ENCODE data around the gene FLVCR2. TPM values are rescaled to one million over a fixed set of nuclear protein-coding genes. Genes with fewer than 3 reads are reported as not detected.
"Not testable (repeated sequence)": the region's sequence is repeated elsewhere in the genome, so short reads cannot be mapped to it uniquely, and the experiment has no call there.

Gene FLVCR2
- total and polyA plus RNA-seq, 4 experiments from 2014 or later: 1.9 to 4.1 (median 3.2) TPM

DNA sequence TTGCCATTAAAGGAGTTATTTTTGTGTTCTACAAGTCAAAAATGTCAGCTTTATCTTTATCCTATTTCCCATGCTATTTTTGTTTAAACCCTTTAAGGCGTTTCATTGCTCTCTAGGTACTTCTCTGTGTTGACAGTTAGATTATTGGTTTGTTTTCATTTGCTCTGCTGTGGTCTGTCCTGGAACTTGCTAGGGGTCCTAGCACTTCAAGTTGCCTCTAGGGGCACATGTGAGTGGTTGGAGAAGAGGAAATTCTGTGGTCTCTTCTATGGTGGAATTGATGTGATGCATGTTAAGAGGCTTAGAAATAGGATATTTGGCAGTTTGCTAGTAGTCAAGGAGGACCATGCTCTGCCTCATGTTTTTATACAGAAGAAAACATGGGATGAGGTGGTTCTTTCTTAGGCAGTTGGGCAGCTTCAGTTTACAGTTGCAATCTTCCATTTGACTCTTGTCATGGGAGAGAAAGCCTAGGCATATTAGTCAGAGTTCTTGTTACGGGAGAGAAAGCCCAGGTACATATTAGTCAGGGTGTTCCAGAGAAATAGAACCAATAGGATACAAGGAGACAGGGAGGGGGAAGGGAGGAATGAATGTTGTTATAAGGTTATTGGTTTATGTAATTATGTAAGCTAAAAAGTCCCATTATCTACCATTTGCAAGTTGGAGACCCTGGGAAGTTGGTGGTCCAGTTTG lies 97.0 kb downstream of the FLVCR2 start:
- H3K27ac ChIP-seq (ENCODE audit: low read depth, low read length): no peak overlapping the region
- intact Hi-C loops (cut with micrococcal nuclease): no loop called here

DNA sequence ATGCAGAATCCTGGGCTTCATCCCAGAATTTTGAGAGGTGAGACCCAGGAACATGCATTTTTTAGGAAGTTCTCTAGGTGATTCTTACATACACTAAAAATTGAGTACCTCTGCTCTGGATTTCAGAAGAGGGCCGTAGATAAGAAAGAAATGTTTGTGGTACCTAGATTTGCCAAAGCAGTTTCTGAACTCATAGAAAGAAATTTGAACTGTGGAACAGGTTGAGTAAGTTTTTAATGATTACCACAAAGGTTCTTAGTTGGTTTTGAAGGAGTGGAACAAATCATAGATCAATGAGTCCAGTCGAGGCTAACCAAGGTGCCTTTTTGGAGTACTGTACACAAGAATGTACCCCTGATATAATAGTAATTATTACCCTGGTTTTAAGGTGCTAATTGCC lies 107.5 kb downstream of the FLVCR2 start:
- no peak for DNase-seq
- CTCF ChIA-PET (ENCODE audit: partially characterized antibody): interaction anchor here (0.5 kb wide), 1 partner anchor 1138 kb away, joined by 3 read pairs; no protein-coding TSS in a partner anchor
- Histone ChIP-seq H3K9me3 (ENCODE audit: control insufficient read depth in 1 of 2, low read length in 2 of 2) (no peaks in the 10 kb centered on the region), H3K36me3 (ENCODE audit: insufficient read depth, low read length) (peaks cover 17% of the 10 kb centered on the region), H3K4me1 (ENCODE audit: insufficient read depth, low read length) (no peaks in the 10 kb centered on the region), H3K4me3 (ENCODE audit: low read length in 2 of 2) (no peak overlapping the region), H3K27me3 (ENCODE audit: insufficient read depth, low read length) (no peaks in the 10 kb centered on the region), H3K27ac (ENCODE audit: low read depth, low read length) (no peak overlapping the region)
- H3K4me3 Mint-ChIP-seq: no peak overlapping the region
- H3K36me3 Mint-ChIP-seq: peaks cover 42 to 53% of the 10 kb centered on the region in 2 donors
- no peaks in the 10 kb centered on the region for H3K9me3 Mint-ChIP-seq
- POLR2A ChIA-PET (ENCODE audit: partially characterized antibody): no interaction called here
- no peaks in the 10 kb centered on the region for H3K27me3 Mint-ChIP-seq
- intact Hi-C loops (cut with micrococcal nuclease): no loop called here
- H3K27ac Mint-ChIP-seq: no peak overlapping the region
- H3K4me1 Mint-ChIP-seq: no peaks in the 10 kb centered on the region

More for the DNA sequence above, 97.0 kb downstream of the FLVCR2 start:
- no peaks in the 10 kb centered on the region for H3K27me3 ChIP-seq (ENCODE audit: insufficient read depth, low read length)
- POLR2A ChIA-PET (ENCODE audit: partially characterized antibody): interaction anchor here (1.0 kb wide), 1 partner anchor 15 kb away, joined by 3 read pairs; the partner anchor contains the start of genes ERG28 and TTLL5
- H3K9me3 ChIP-seq (ENCODE audit: control insufficient read depth in 1 of 2, low read length in 2 of 2): no peaks in the 10 kb centered on the region
- peaks cover 0 to 4% (median 2%) of the 10 kb centered on the region in 8 donors for H3K9me3 Mint-ChIP-seq
- peaks cover 34 to 39% of the 10 kb centered on the region in 2 donors for H3K36me3 Mint-ChIP-seq
- no peaks in the 10 kb centered on the region for H3K36me3 ChIP-seq (ENCODE audit: insufficient read depth, low read length)
- no peaks in the 10 kb centered on the region for H3K4me1 ChIP-seq (ENCODE audit: insufficient read depth, low read length)
- CTCF ChIA-PET (ENCODE audit: partially characterized antibody): interaction anchor here (3.5 kb wide), 1 partner anchor 21 kb away, joined by 15 read pairs; no protein-coding TSS in a partner anchor
- no peak overlapping the region for H3K4me3 ChIP-seq (ENCODE audit: low read length in 2 of 2)
- no peaks in the 10 kb centered on the region for H3K27me3 Mint-ChIP-seq
- H3K27ac Mint-ChIP-seq: peak overlapping the region in 1 of 7 donors; percentile 54
- peaks cover 0 to 18% (median 6%) of the 10 kb centered on the region in 4 donors for H3K4me1 Mint-ChIP-seq
- H3K4me3 Mint-ChIP-seq: no peak overlapping the region
- no peak for DNase-seq

DNA sequence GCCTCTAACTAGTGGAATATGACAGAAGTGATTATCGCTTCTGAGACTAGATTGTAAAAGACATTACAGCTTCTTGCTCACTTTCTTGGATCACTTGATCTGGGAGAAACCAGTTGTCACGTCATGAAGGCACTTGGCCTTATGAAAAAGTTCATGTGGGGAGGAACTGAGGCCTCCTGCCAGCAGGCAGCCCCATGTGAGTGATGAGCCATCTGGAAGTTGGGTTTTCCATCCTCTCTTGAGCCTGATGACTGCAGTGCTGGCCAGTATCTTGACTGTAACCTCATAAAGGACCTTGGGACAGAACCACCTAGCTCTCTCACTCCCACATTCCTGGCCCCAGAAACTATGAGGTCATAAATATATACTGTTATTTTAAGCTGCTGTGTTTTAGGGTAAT lies 110.6 kb downstream of the FLVCR2 start:
- Mint-ChIP-seq H3K9me3 (peaks cover 0 to 15% (median 3%) of the 10 kb centered on the region in 8 donors), H3K27ac (peak overlapping the region in 1 of 7 donors; percentile 18), H3K27me3 (no peaks in the 10 kb centered on the region), H3K4me1 (no peaks in the 10 kb centered on the region), H3K36me3 (peaks cover 48 to 61% of the 10 kb centered on the region in 2 donors), H3K4me3 (no peak overlapping the region)
- ChIA-PET POLR2A (ENCODE audit: partially characterized antibody) (no interaction called here), CTCF (ENCODE audit: partially characterized antibody) (interaction anchor here (1.3 kb wide), 1 partner anchor 20 kb away, joined by 3 read pairs; no protein-coding TSS in a partner anchor)
- H3K36me3 ChIP-seq (ENCODE audit: insufficient read depth, low read length): peaks cover 13% of the 10 kb centered on the region
- DNase-seq: no peak
- no peak overlapping the region for H3K4me3 ChIP-seq (ENCODE audit: low read length in 2 of 2)
- intact Hi-C loops (cut with micrococcal nuclease): no loop called here
- no peaks in the 10 kb centered on the region for H3K27me3 ChIP-seq (ENCODE audit: insufficient read depth, low read length)
- H3K4me1 ChIP-seq (ENCODE audit: insufficient read depth, low read length): no peaks in the 10 kb centered on the region
- no peak overlapping the region for H3K27ac ChIP-seq (ENCODE audit: low read depth, low read length)
- H3K9me3 ChIP-seq (ENCODE audit: control insufficient read depth in 1 of 2, low read length in 2 of 2): no peaks in the 10 kb centered on the region

DNA sequence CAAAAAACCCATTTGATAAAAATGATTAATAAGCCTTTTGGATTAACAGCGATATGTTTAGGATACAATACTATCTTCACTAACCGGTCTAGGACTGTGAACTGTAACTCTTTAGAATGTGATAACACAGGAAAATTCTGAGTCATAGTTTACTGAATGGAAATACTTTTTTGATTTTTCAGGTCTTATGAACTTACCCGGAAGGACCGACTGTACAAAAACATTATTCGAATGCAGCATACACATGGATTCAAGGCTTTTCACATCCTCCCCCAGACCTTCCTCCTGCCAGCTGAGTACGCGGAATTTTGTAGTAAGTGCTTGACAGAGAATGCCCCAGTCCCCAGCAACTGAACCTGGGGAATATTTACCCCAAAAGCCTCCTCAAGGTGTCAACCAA lies 111.6 kb downstream of the FLVCR2 start:
- H3K9me3 Mint-ChIP-seq: peaks cover 0 to 22% (median 8%) of the 10 kb centered on the region in 8 donors

DNA sequence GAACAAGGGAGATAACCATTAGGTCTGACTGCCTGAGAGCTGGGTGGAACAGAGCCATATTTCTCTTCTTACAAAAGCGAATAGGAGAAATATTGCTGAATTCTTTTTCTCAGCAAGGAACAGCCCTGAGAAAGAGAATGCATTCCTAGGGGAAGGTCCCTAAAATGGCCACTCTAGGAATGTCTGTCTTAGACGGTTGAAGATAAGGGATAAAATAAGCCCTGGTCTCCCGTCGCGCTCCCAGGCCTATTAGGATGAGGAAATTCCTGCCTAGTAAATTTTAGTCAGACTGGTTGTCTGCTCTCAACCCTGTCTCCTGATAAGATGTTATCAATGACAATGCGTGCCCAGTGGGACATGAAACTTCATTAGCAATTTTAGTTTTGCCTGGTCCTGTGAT lies 116.6 kb downstream of the FLVCR2 start:
- H3K4me3 Mint-ChIP-seq; POLR2A ChIA-PET (ENCODE audit: partially characterized antibody); H3K4me1 ChIP-seq (ENCODE audit: insufficient read depth, low read length); H3K27ac Mint-ChIP-seq; H3K27me3 Mint-ChIP-seq; H3K4me3 ChIP-seq (ENCODE audit: low read length in 2 of 2); DNase-seq; H3K27me3 ChIP-seq (ENCODE audit: insufficient read depth, low read length); CTCF ChIA-PET (ENCODE audit: partially characterized antibody); H3K9me3 ChIP-seq (ENCODE audit: control insufficient read depth in 1 of 2, low read length in 2 of 2); intact Hi-C loops (cut with micrococcal nuclease); H3K27ac ChIP-seq (ENCODE audit: low read depth, low read length); H3K4me1 Mint-ChIP-seq: not testable (repeated sequence)
- Mint-ChIP-seq H3K36me3 (peaks cover 69 to 85% of the 10 kb centered on the region in 2 donors), H3K9me3 (peaks cover 0 to 37% (median 13%) of the 10 kb centered on the region in 8 donors)
- peaks cover 12% of the 10 kb centered on the region for H3K36me3 ChIP-seq (ENCODE audit: insufficient read depth, low read length)

More for the DNA sequence above, 111.6 kb downstream of the FLVCR2 start:
- Histone ChIP-seq H3K27me3 (ENCODE audit: insufficient read depth, low read length) (no peaks in the 10 kb centered on the region), H3K27ac (ENCODE audit: low read depth, low read length) (no peak overlapping the region), H3K36me3 (ENCODE audit: insufficient read depth, low read length) (peaks cover 13% of the 10 kb centered on the region), H3K4me3 (ENCODE audit: low read length in 2 of 2) (no peak overlapping the region), H3K9me3 (ENCODE audit: control insufficient read depth in 1 of 2, low read length in 2 of 2) (no peaks in the 10 kb centered on the region), H3K4me1 (ENCODE audit: insufficient read depth, low read length) (no peaks in the 10 kb centered on the region)
- Mint-ChIP-seq H3K36me3 (peaks cover 50 to 59% of the 10 kb centered on the region in 2 donors), H3K27ac (peak overlapping the region in 1 of 7 donors; percentile 23), H3K27me3 (no peaks in the 10 kb centered on the region), H3K4me3 (no peak overlapping the region), H3K4me1 (no peaks in the 10 kb centered on the region)
- no peak for DNase-seq
- CTCF ChIA-PET (ENCODE audit: partially characterized antibody): no interaction called here
- intact Hi-C loops (cut with micrococcal nuclease): no loop called here
- POLR2A ChIA-PET (ENCODE audit: partially characterized antibody): no interaction called here

DNA sequence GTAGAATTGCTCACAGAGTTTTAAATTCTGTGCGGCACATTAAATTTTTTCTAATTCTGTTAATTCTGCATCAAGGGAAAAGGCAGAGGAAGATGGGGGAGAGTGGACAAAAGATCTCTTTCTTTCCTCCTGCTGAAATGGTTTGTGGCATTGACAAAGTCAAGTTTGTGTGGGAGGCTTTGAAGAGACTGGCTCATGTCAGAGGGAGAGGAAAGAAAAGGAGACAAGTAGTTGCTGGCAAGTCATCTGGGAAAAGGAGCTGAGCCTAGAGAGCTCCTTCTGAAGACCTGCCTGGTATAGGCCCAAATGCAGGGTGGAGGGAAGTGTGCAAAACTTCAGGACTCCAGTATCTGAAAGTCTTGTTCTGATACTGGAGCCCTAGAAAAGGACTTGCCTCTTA lies 119.0 kb downstream of the FLVCR2 start:
- no peak overlapping the region for H3K27ac ChIP-seq (ENCODE audit: low read depth, low read length)
- Mint-ChIP-seq H3K36me3 (peaks cover 68 to 80% of the 10 kb centered on the region in 2 donors), H3K27me3 (no peaks in the 10 kb centered on the region), H3K4me1 (no peaks in the 10 kb centered on the region), H3K4me3 (no peak overlapping the region), H3K9me3 (peaks cover 0 to 36% (median 13%) of the 10 kb centered on the region in 8 donors), H3K27ac (peak overlapping the region in 2 of 7 donors; percentile 73 to 82)
- H3K4me3 ChIP-seq (ENCODE audit: low read length in 2 of 2): no peak overlapping the region
- no peaks in the 10 kb centered on the region for H3K27me3 ChIP-seq (ENCODE audit: insufficient read depth, low read length)
- DNase-seq: no peak
- intact Hi-C loops (cut with micrococcal nuclease): no loop called here
- POLR2A ChIA-PET (ENCODE audit: partially characterized antibody): no interaction called here
- H3K36me3 ChIP-seq (ENCODE audit: insufficient read depth, low read length): peaks cover 5% of the 10 kb centered on the region
- no peaks in the 10 kb centered on the region for H3K9me3 ChIP-seq (ENCODE audit: control insufficient read depth in 1 of 2, low read length in 2 of 2)
- CTCF ChIA-PET (ENCODE audit: partially characterized antibody): interaction anchor here (1.5 kb wide), 1 partner anchor 12 kb away, joined by 6 read pairs; no protein-coding TSS in a partner anchor
- H3K4me1 ChIP-seq (ENCODE audit: insufficient read depth, low read length): no peaks in the 10 kb centered on the region

Data from CD4-positive, alpha-beta memory T cell (primary cell).